ENCODE data around the gene LRFN4. TPM values are rescaled to one million over a fixed set of nuclear protein-coding genes. Genes with fewer than 3 reads are reported as not detected.

Gene LRFN4
- total RNA-seq, 1 donor from 2014 or later = 19.6 TPM

DNA sequence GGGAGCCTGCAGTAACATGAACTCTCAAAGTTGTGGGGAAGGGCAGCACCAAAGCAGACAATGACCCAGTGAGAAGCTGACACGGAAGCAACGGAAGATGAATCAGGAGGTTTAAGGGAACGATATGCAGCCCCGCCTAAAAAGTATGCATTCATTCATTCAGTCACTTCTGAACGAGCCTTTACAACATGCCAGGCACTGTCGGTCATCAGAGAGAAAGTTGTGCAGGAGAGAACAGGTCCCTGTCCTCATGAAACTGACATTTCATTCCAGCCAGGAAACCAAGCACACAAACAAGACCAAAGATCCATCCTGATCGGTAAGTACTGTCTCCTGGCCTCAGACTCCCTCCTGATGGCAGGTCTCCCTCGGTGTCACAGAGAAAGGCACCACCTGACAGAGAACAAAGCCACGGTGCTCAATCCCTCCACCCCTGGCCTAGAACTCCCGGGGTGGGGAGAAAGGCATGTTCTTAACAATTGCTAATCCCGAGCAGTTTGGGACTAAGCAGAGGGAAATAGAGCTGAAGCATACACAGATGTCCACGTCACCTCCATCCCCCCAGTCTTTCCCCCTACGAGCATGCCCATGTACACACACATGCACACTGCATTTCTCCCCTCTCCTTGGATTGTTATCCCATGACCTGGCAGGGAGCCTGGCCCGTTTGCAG lies 49.3 kb downstream of the LRFN4 start:
- no peak for DNase-seq (ENCODE audit: low spot score, unreplicated experiment)
- Mint-ChIP-seq H3K36me3 (ENCODE audit: insufficient read depth) (no peaks in the 10 kb centered on the region), H3K27me3 (no peaks in the 10 kb centered on the region), H3K4me1 (ENCODE audit: low read depth) (peaks cover 11% of the 10 kb centered on the region), H3K27ac (no peak overlapping the region), H3K4me3 (ENCODE audit: low read depth) (no peak overlapping the region), H3K9me3 (ENCODE audit: low read depth) (no peaks in the 10 kb centered on the region)
- TF ChIP-seq, protein P1, sequence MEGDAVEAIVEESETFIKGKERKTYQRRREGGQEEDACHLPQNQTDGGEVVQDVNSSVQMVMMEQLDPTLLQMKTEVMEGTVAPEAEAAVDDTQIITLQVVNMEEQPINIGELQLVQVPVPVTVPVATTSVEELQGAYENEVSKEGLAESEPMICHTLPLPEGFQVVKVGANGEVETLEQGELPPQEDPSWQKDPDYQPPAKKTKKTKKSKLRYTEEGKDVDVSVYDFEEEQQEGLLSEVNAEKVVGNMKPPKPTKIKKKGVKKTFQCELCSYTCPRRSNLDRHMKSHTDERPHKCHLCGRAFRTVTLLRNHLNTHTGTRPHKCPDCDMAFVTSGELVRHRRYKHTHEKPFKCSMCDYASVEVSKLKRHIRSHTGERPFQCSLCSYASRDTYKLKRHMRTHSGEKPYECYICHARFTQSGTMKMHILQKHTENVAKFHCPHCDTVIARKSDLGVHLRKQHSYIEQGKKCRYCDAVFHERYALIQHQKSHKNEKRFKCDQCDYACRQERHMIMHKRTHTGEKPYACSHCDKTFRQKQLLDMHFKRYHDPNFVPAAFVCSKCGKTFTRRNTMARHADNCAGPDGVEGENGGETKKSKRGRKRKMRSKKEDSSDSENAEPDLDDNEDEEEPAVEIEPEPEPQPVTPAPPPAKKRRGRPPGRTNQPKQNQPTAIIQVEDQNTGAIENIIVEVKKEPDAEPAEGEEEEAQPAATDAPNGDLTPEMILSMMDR (IDR thresholded peaks at IDR 0.05; ENCODE audit: unreplicated experiment) = no peak

DNA sequence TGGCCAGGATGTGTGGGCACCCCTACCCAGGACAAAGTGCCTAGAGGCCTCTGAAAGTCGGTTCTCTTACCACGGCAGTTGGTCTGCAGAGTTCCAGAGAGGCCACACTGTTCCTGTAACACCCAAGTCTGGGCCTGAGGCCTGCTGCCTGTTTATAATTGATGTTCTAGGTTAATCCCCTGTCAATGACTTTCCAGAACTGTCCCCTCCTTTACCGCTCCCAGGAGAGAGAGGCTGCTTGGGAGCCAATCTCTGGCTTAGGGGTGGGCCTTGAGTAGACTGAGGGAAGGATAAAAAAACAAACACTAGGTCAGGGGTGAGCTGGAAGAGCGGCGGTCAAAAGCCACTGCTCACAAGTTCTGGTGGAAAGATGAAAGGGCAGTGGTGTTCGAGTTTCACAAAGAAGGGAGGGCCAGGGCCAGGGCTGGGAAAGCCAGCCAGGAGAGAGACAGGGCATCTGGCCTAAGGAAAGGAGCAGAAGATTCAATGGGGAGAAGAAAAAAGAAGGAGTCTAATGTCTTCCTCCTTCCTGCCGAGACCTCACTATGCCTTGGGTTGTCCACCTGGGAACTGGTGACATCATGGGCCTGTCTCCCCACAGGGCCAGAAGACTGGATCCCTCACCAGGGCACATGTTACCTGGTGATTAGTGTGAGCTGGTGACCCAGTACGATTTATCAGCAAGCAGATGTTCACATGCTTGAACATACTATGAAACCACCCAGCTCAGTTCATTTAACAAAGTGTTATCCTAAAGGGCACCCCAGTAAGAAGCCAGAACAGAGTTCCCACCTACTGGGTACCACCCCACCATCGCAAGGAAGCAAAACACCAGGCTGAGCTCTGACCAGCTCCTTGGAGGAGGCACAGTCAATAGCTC lies 51.1 kb downstream of the LRFN4 start:
- DNase-seq (ENCODE audit: low spot score, unreplicated experiment) = no peak
- peaks cover 13% of the 10 kb centered on the region for H3K4me1 Mint-ChIP-seq (ENCODE audit: low read depth)
- TF ChIP-seq, protein P1 (IDR thresholded peaks at IDR 0.05; ENCODE audit: unreplicated experiment) = no peak
- H3K9me3 Mint-ChIP-seq (ENCODE audit: low read depth) = no peaks in the 10 kb centered on the region
- H3K27me3 Mint-ChIP-seq = no peaks in the 10 kb centered on the region
- no peaks in the 10 kb centered on the region for H3K36me3 Mint-ChIP-seq (ENCODE audit: insufficient read depth)
- no peak overlapping the region for H3K4me3 Mint-ChIP-seq (ENCODE audit: low read depth)
- peak overlapping the region; percentile 49 for H3K27ac Mint-ChIP-seq

GRCh38 chr11:66909181-66909580 lies 52.3 kb downstream of the LRFN4 start:
- H3K9me3 Mint-ChIP-seq (ENCODE audit: low read depth) = no peaks in the 10 kb centered on the region

GRCh38 chr11:66910016-66910415 lies 53.2 kb downstream of the LRFN4 start:
- Mint-ChIP-seq H3K4me1 (ENCODE audit: low read depth) (peaks cover 8% of the 10 kb centered on the region), H3K36me3 (ENCODE audit: insufficient read depth) (no peaks in the 10 kb centered on the region), H3K27ac (no peak overlapping the region), H3K9me3 (ENCODE audit: low read depth) (no peaks in the 10 kb centered on the region), H3K27me3 (no peaks in the 10 kb centered on the region), H3K4me3 (ENCODE audit: low read depth) (no peak overlapping the region)
- no peak for DNase-seq (ENCODE audit: low spot score, unreplicated experiment)
- TF ChIP-seq, protein P1 (IDR thresholded peaks at IDR 0.05; ENCODE audit: unreplicated experiment) = no peak

More at GRCh38 chr11:66909181-66909580, 52.3 kb downstream of the LRFN4 start:
- TF ChIP-seq, protein P1 (IDR thresholded peaks at IDR 0.05; ENCODE audit: unreplicated experiment) = no peak
- H3K27me3 Mint-ChIP-seq = no peaks in the 10 kb centered on the region
- no peaks in the 10 kb centered on the region for H3K36me3 Mint-ChIP-seq (ENCODE audit: insufficient read depth)
- DNase-seq (ENCODE audit: low spot score, unreplicated experiment) = no peak
- H3K4me1 Mint-ChIP-seq (ENCODE audit: low read depth) = peaks cover 10% of the 10 kb centered on the region
- no peak overlapping the region for H3K27ac Mint-ChIP-seq
- H3K4me3 Mint-ChIP-seq (ENCODE audit: low read depth) = no peak overlapping the region

Other genes with a start within 250 kb of the LRFN4 start
- gene RBM14, start 240.4 kb upstream of the LRFN4 start, total RNA-seq = 119 and 124 TPM in 2 replicates
- 239 and 258 TPM in 2 replicates for gene RBM4, start 218.4 kb upstream of the LRFN4 start, total RNA-seq
- gene RBM4B, start 179.2 kb upstream of the LRFN4 start, total RNA-seq = 71.0 and 71.7 TPM in 2 replicates
- gene SPTBN2, start 127.8 kb upstream of the LRFN4 start, total RNA-seq = 54.0 and 55.0 TPM in 2 replicates
- 32.7 and 33.3 TPM in 2 replicates for gene RCE1, start 13.6 kb upstream of the LRFN4 start, total RNA-seq
- gene PC, start 101.3 kb downstream of the LRFN4 start, total RNA-seq = 25.0 and 26.5 TPM in 2 replicates
- not detected in 2 replicates for gene C11orf86, start 118.2 kb downstream of the LRFN4 start, total RNA-seq
- 0.20 and 0.22 TPM in 2 replicates for gene SYT12, start 166.1 kb downstream of the LRFN4 start, total RNA-seq
- 16.4 and 20.6 TPM in 2 replicates for gene RHOD, start 199.8 kb downstream of the LRFN4 start, total RNA-seq